Measurements from ENCODE around the gene KRTAP10-7. TPM values are rescaled to one million over a fixed set of nuclear protein-coding genes. Genes with fewer than 3 reads are reported as not detected.

KRTAP10-7 gene
- total and polyA plus RNA-seq, 8 donors, result not detected

GRCh38 chr21:44558695-44559094, 41.7 kb upstream of the KRTAP10-7 start, which contains the start of gene KRTAP10-3:
KRTAP10-3 (minus strand) TSS chr21:44558795; CDS start chr21:44558715, 80 bp downstream.
- Histone ChIP-seq H3K27ac (no peak within 1 kb of the TSS), H3K36me3 (no peaks in the 10 kb centered on the region), H3K4me3 (no peak within 1 kb of the TSS), H3K9me3 (peaks cover 0 to 6% (median under 1%) of the 10 kb centered on the region in 4 donors), H3K27me3 (peaks cover 0 to 37% (median 20%) of the 10 kb centered on the region in 3 donors), H3K4me1 (no peaks in the 10 kb centered on the region)
- no peak for TF ChIP-seq POLR2AphosphoS5 (IDR thresholded peaks at IDR 0.05)
- 63 to 74% (median 70%) methylated on average over 5 of the region's 5 CpGs for WGBS, 5 donors
- intact Hi-C loops (cut with DNase I; ENCODE audit: low total_unique reads), result no loop called here
- no peak for DNase-seq

- no peak overlapping the region for H3K4me3 ChIP-seq
- H3K27ac ChIP-seq, result no peak overlapping the region
- H3K4me1 ChIP-seq, result no peaks in the 10 kb centered on the region
- DNase-seq, result no peak
- peaks cover 0 to 13% (median 0%) of the 10 kb centered on the region in 3 donors for H3K27me3 ChIP-seq
- intact Hi-C loops (cut with DNase I; ENCODE audit: low total_unique reads), result no loop called here
- WGBS, 5 donors, result 76 to 93% (median 79%) methylated on average over 1 of the region's 1 CpG
- TF ChIP-seq CTCF (IDR thresholded peaks at IDR 0.05), result no peak
- no peak for TF ChIP-seq POLR2AphosphoS5 (IDR thresholded peaks at IDR 0.05)
- TF ChIP-seq EP300 (IDR thresholded peaks at IDR 0.05), result no peak
- no peak for TF ChIP-seq POLR2A (IDR thresholded peaks at IDR 0.05)
- peaks cover 0 to 4% (median 0%) of the 10 kb centered on the region in 4 donors for H3K9me3 ChIP-seq
- no peaks in the 10 kb centered on the region for H3K36me3 ChIP-seq
Measured at GRCh38 chr21:44564099-44564498, 36.3 kb upstream of the KRTAP10-7 start.

GRCh38 chr21:44564886-44565598, 35.4 kb upstream of the KRTAP10-7 start:
- Histone ChIP-seq H3K4me1 (no peaks in the 10 kb centered on the region), H3K9me3 (peaks cover 0 to 4% (median 0%) of the 10 kb centered on the region in 4 donors), H3K27ac (no peak overlapping the region), H3K4me3 (no peak overlapping the region), H3K36me3 (no peaks in the 10 kb centered on the region), H3K27me3 (peaks cover 0 to 18% (median 0%) of the 10 kb centered on the region in 3 donors)
- no peak for DNase-seq
- 0 to 67% (median 41%) methylated on average over 1 of the region's 1 CpG for WGBS, 5 donors
- TF ChIP-seq POLR2AphosphoS5 (IDR thresholded peaks at IDR 0.05) (no peak), EP300 (IDR thresholded peaks at IDR 0.05) (no peak), CTCF (IDR thresholded peaks at IDR 0.05) (no peak), POLR2A (IDR thresholded peaks at IDR 0.05) (no peak)
- intact Hi-C loops (cut with DNase I; ENCODE audit: low total_unique reads), result no loop called here

GRCh38 chr21:44566403-44566802, 34.0 kb upstream of the KRTAP10-7 start:
- Histone ChIP-seq H3K27me3 (peaks cover 0 to 20% (median 0%) of the 10 kb centered on the region in 3 donors), H3K4me3 (no peak overlapping the region), H3K36me3 (no peaks in the 10 kb centered on the region), H3K4me1 (no peaks in the 10 kb centered on the region), H3K27ac (no peak overlapping the region), H3K9me3 (peaks cover 0 to 8% (median 4%) of the 10 kb centered on the region in 4 donors)
- TF ChIP-seq POLR2A (IDR thresholded peaks at IDR 0.05), result no peak
- no peak for TF ChIP-seq EP300 (IDR thresholded peaks at IDR 0.05)
- TF ChIP-seq POLR2AphosphoS5 (IDR thresholded peaks at IDR 0.05), result no peak
- TF ChIP-seq CTCF (IDR thresholded peaks at IDR 0.05), result no peak
- intact Hi-C loops (cut with DNase I; ENCODE audit: low total_unique reads), result no loop called here
- 52 to 81% (median 76%) methylated on average over 1 of the region's 1 CpG for whole genome bisulfite sequencing, 5 donors
- no peak for DNase-seq
